ENCODE results near the gene CDC45.

CDC45 gene

GRCh38 chr22:19497245-19497644, 17.5 kb downstream of the CDC45 start:
- no peak for DNase-seq

DNA sequence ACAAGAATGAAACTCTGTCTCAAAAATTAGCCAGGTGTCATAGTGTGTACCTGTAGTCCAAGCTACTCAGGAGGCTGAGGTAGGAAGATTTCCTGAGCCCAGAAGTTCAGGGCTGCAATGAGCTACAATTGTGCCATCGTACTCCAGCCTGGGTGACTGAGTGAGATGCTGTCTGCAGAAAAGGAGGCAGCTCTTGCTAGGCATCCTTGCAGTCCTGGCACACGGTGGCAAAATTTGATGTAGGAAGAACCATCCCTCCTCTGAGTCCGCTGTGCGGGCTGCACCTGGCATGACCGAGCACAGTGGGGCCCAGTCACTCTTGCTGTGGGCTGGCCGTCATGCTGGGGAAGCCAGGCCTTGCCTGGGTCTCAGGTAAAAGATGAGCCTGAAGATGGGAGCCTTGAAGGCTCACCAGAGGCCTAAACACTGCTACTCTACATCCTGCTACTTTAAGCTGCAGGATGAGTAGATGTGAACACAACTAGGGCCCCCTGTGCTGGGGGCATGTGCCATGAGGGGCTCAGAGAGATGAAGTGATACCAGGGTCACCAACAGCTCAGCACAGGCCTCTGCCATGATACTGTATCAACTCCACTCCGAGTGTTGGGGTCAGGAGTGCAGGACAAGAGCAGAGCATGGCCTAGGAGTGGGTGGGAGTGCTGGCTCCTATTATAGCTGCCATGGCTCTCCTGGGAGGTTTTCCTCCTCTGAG, 18.6 kb downstream of the CDC45 start:
- no peak for DNase-seq

GRCh38 chr22:19498866-19499190, 19.1 kb downstream of the CDC45 start:
- no peak for DNase-seq

GRCh38 chr22:19499236-19499879, 19.6 kb downstream of the CDC45 start:
- DNase-seq, result no peak

GRCh38 chr22:19499880-19500242, 20.1 kb downstream of the CDC45 start:
- no peak for DNase-seq

DNA sequence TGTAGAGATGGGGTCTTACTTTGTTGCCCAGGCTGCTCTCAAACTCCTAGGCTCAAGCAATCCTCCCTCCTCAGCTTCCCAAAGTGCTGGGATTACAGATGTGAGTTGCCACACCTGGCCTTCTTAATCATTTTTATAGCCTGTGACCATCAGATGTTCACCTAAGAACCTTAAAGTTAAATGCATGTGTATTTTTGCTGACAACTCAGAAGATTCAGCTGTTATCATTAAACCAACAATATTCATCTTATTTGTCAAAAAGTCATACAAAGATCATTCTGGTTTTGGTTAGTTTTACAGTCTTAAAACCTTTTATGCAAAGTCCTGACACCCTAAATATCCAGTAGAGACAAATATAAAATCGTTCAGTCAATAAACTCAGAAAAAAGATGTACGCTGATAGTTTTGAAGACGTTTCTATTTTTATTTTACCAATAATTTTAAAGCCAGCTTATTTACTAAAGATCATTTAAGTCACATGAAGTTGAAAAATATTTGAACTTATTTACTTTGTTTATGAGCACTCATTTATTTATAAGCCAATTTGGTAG, 22.3 kb downstream of the CDC45 start:
- DNase-seq, result no peak

- no peak for DNase-seq
Observed at GRCh38 chr22:19503367-19503766, 23.6 kb downstream of the CDC45 start.

DNA sequence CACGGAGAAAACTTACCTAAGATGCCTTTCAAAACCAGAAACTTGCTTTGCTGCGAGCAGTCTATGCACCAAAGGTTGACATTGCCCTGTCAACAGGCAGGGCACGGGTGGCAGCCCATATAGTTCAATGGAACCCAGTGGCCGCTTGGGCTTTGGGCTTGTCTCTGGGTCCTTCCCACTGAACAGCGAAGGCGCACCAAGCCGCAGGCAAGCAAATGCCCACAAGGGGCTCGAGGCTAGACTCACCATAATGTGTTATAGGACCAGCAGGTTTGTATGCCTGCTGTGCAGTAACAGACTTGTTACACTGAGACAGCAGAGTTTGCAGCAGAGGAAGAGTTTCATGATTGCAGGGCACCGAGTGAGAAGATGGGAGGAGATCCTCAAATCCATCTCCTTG, 24.1 kb downstream of the CDC45 start:
- DNase-seq, result peak in 1 of 2 experiments; percentile 11

- no peak for DNase-seq
Observed at GRCh38 chr22:19504900-19505734, 25.4 kb downstream of the CDC45 start.

- no peak for DNase-seq
Observed at GRCh38 chr22:19505735-19506126, 26.0 kb downstream of the CDC45 start.

GRCh38 chr22:19506212-19506611, 26.5 kb downstream of the CDC45 start:
- no peak for DNase-seq

GRCh38 chr22:19507534-19507861, 27.8 kb downstream of the CDC45 start:
- no peak for DNase-seq

GRCh38 chr22:19508024-19508776, 28.5 kb downstream of the CDC45 start:
- DNase-seq, result no peak

DNA sequence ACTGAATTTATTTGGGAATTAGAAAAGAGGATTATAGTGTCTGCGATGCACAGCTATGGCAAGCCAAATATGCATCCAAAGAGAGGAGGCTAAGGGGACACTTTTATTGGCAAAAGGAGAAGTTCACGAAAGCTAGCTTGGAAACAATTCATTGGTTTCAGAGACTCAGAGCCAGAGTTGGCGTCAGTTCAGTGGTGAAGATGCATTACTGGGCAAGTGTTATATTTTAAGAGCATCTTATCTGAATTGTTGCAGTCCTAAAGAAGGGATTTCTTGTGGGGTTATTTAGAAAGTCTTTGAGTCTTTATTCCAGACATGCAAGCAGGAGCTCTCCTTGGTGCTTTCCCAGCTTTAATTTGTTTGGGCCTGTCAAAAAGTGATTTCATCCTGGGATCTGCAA, 29.5 kb downstream of the CDC45 start:
- no peak for DNase-seq

- DNase-seq, result no peak
Observed at GRCh38 chr22:19509923-19510322, 30.2 kb downstream of the CDC45 start.

DNA sequence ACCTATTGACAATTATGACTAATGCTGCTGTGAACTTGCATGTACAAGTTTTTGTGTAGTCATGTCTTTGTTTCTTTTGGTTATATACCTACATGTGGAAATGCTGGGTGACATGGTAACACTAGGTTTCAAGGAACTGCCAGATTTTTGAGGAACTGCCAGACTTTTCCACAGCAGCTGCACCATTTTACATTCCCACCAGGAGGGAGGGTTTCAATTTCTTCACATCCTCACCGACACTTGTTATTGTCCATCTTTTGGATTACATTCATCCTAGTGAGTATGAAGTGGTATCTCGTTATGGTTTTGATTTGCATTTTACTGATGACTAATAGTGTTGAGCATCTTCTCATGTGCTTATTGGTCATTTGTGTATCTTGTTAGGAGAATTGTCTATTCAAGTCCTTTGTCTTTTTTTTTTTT, 31.2 kb downstream of the CDC45 start:
- no peak for DNase-seq

- no peak for DNase-seq
Observed at GRCh38 chr22:19513823-19514222, 34.1 kb downstream of the CDC45 start.

DNA sequence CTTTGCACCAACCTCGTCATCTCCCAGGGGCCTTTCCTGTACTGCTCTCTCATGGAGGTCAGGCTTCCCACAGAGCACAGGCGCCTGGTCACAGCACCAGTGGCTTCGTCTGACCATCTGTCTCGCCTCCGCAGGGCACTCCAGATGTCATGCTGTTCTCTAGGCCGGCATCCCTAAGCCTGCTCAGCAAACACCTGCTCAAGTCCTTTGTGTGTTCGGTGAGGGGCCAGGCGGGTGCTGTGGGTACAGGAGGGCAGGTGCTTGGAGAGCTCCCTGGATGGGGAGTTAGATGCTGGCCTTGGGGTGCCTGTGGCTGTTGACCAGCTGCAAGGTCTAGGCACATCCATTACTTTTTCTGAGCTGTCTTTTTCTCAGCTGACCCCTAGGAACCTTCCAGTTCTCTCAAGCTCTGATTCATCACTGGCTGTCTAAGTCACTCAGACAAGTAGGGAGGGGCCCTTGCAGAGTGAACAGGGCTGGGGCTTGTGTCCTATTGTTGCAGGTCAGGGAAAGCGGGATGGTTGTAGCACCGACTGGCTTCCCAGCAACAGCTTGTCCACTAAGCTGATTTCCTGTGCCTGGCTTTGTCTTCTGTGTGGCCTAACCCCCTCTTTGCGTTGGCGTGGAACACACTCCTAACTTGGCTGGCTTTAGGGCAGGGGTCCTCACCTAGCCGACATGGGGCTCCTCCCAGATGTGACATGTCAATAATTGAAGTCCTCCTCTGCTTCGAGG, 35.3 kb downstream of the CDC45 start:
- DNase-seq, result peak; percentile 95 to 99

GRCh38 chr22:19515654-19516377, 36.1 kb downstream of the CDC45 start:
- peak in 1 of 2 experiments; percentile 23 for DNase-seq

DNA sequence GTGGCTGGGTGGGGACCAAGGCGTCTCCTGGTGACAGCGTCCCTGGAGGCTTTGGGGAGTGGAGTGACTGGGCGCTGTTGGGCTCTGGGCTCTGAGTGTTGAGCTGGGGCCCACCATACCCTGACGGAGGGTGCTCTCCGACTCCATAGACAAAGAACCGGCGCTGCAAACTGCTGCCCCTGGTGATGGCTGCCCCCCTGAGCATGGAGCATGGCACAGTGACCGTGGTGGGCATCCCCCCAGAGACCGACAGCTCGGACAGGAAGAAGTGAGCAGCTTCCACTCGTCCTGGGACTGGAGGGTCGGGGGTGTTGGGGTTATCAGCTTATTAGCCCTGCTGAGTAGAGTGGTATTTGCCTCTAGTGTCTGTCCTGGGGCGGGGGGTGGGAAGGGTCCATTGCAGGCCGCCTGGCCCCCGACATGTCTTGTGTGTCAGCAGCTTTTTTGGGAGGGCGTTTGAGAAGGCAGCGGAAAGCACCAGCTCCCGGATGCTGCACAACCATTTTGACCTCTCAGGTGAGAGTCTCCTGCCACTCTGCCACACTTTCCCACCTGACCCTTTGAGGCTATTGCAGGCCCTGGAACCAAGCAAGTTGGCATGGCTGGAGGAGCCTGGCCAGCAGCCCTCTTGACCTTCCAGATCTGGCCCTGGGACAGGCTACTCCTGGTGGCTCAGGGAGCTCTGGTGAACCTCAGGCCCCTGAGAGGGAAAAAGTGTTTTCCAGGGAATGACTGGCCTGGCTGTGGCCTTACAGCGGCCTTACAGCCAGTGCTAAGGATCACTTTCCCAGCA, 36.9 kb downstream of the CDC45 start:
- DNase-seq, result no peak

DNA sequence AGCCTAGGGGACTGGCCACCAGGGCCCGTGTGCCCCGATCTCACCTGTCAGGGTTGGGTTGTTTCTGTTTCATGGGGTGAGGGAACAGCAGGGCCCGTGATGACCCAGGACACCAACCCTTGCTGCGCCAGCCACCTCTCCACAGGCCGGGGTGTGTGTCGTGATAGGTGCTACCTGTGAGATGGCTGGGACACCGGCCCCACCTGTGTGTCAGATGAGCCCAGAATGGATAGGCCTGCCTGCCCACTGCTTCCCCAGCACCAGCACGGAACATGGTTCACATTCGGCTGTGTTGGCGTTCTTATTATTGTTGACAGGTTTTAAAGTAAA, 37.4 kb downstream of the CDC45 start:
- DNase-seq, result no peak
